HepG2 (cell line): ENCODE measurements around the gene SRCAP. TPM values are rescaled to one million over a fixed set of nuclear protein-coding genes. Genes with fewer than 3 reads are reported as not detected.
A peak's percentile ranks its signal among the peaks of the same experiment; 100 is the strongest.

Experiments
- EED ChIP-seq: sonication (generic); formaldehyde crosslinking; IDR thresholded peaks from 2 replicates; pipeline ENCODE4 v1.5.0; 2020; ENCODE audit warnings: mild to moderate bottlenecking, missing genetic modification reagents
- FOXJ3 ChIP-seq: sonication (generic); formaldehyde crosslinking; IDR thresholded peaks from 2 replicates; pipeline ENCODE4 v1.4.0; 2020; ENCODE audit warnings: missing genetic modification reagents, mild to moderate bottlenecking, borderline replicate concordance
- GPN1 ChIP-seq: sonication (generic); formaldehyde crosslinking; IDR thresholded peaks from 2 replicates; pipeline ENCODE4 v1.5.1; 2020; ENCODE audit warnings: missing genetic modification reagents, borderline replicate concordance
- HOXA7 ChIP-seq: sonication (generic); formaldehyde crosslinking; IDR thresholded peaks from 2 replicates; pipeline ENCODE4 v1.8.1; 2022; ENCODE audit warnings: mild to moderate bottlenecking, missing genetic modification reagents, moderate library complexity
- MLXIP ChIP-seq: sonication (generic); formaldehyde crosslinking; IDR thresholded peaks from 2 replicates; pipeline ENCODE4 v1.9.0; 2021; ENCODE audit warnings: missing genetic modification reagents, borderline replicate concordance
- NFKBIZ ChIP-seq: IDR thresholded peaks from 2 replicates; pipeline ENCODE4 v1.6.1; 2018; ENCODE audit warnings: missing genetic modification reagents, missing compliant biosample characterization
- SMAD3 ChIP-seq: sonication (generic); formaldehyde crosslinking; IDR thresholded peaks from 2 replicates; pipeline ENCODE4 v1.4.0; 2020; ENCODE audit warnings: missing genetic modification reagents
- ZFP91 ChIP-seq: sonication (generic); formaldehyde crosslinking; IDR thresholded peaks from 2 replicates; pipeline ENCODE4 v1.9.0; 2022; ENCODE audit warnings: missing genetic modification reagents, mild to moderate bottlenecking, borderline replicate concordance
- ZNF296 ChIP-seq: sonication (generic); formaldehyde crosslinking; conservative IDR thresholded peaks from 2 replicates; pipeline ENCODE4 v1.5.0; 2020; ENCODE audit warnings: mild to moderate bottlenecking, missing genetic modification reagents
- ZNF652 ChIP-seq: IDR thresholded peaks from 2 replicates; pipeline ENCODE4 v1.6.1; 2016; ENCODE audit warnings: low read depth, borderline replicate concordance
- ZNF749 ChIP-seq: sonication (generic); formaldehyde crosslinking; IDR thresholded peaks from 2 replicates; pipeline ENCODE4 v1.8.0; 2022; ENCODE audit warnings: mild to moderate bottlenecking, missing genetic modification reagents, moderate library complexity, borderline replicate concordance
- ZNF891 ChIP-seq: sonication (generic); formaldehyde crosslinking; IDR thresholded peaks from 2 replicates; pipeline ENCODE4 v1.5.0; 2020; ENCODE audit warnings: mild to moderate bottlenecking, missing genetic modification reagents
- polyA plus RNA-seq, 8 experiments: library from polyadenylated mRNA; depleted of rRNA in 3 of 8; stranded (reverse) in 7 of 8; unstranded in 1 of 8; fragments of >200 nt; fragmentation: Illumina TruSeq in 4 of 8; extraction: Trizol in 4 of 8; gene quantifications; 2 replicates each; pipeline versions ENCODE4 v1.2.1 to v1.2.3, GENCODE V29; 2011 to 2016; ENCODE audit warnings: low read depth in 4 of 8, missing spikeins in 1 of 8, mixed read lengths in 1 of 8; ENCODE audit not compliant: insufficient read depth in 1 of 8
- total RNA-seq, 5 experiments: library from RNA; depleted of rRNA; stranded (reverse); fragments of >200 nt; fragmentation: Illumina TruSeq; extraction: Trizol; gene quantifications; 2 replicates each; pipeline ENCODE4 v1.2.3, GENCODE V29; 2016; ENCODE audit warnings: low read depth in 1 of 5
- TF ChIP-seq, protein P1 (sequence below): sonication (generic); formaldehyde crosslinking; IDR thresholded peaks from 2 replicates; pipeline ENCODE4 v1.4.0; 2020; ENCODE audit warnings: missing genetic modification reagents
- TF ChIP-seq, protein P2 (sequence below): sonication (generic); formaldehyde crosslinking; IDR thresholded peaks from 2 replicates; pipeline ENCODE4 v1.5.0; 2020; ENCODE audit warnings: mild to moderate bottlenecking, missing genetic modification reagents
- TF ChIP-seq, protein P3 (sequence below): sonication (generic); formaldehyde crosslinking; IDR thresholded peaks from 2 replicates; pipeline ENCODE4 v1.5.1; 2020; ENCODE audit warnings: missing genetic modification reagents, mild to moderate bottlenecking, borderline replicate concordance
- TF ChIP-seq, protein P4 (sequence below): sonication (generic); formaldehyde crosslinking; IDR thresholded peaks from 2 replicates; pipeline ENCODE4 v1.9.0; 2021; ENCODE audit warnings: missing genetic modification reagents, mild to moderate bottlenecking, borderline replicate concordance

The SRCAP gene
- total and polyA plus RNA-seq, 2 of the 13 experiments (the other 11 are each of a cell fraction or from before 2014, with no cell fraction given): 4.9 to 9.0 TPM

- TF ChIP-seq MLXIP (CRISPR knock-in tag) (peak; percentile 51; the same call in 1 of the 2 replicates), FOXJ3 (CRISPR knock-in tag) (peak; percentile 47), ZNF652 (CRISPR knock-in tag) (0 out of 2 replicates have a peak, but pooled peaks have one; percentile 45), ZNF296 (peak; percentile 83; the same call in 1 of the 2 replicates), SMAD3 (CRISPR knock-in tag) (peak; percentile 84), ZNF749 (CRISPR knock-in tag) (peak; percentile 97), ZFP91 (CRISPR knock-in tag) (peak; percentile 98; the same call in 1 of the 2 replicates), HOXA7 (peak; percentile 27; the same call in 1 of the 2 replicates), EED (CRISPR knock-in tag) (peak; percentile 97), GPN1 (CRISPR knock-in tag) (no peak), ZNF891 (CRISPR knock-in tag) (peak; percentile 88), NFKBIZ (no peak)
- TF ChIP-seq, protein P1, sequence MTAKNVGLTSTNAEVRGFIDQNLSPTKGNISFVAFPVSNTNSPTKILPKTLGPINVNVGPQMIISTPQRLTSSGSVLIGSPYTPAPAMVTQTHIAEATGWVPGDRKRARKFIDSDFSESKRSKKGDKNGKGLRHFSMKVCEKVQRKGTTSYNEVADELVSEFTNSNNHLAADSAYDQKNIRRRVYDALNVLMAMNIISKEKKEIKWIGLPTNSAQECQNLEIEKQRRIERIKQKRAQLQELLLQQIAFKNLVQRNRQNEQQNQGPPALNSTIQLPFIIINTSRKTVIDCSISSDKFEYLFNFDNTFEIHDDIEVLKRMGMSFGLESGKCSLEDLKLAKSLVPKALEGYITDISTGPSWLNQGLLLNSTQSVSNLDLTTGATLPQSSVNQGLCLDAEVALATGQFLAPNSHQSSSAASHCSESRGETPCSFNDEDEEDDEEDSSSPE (CRISPR knock-in tag): peak; percentile 70
- TF ChIP-seq, protein P2, sequence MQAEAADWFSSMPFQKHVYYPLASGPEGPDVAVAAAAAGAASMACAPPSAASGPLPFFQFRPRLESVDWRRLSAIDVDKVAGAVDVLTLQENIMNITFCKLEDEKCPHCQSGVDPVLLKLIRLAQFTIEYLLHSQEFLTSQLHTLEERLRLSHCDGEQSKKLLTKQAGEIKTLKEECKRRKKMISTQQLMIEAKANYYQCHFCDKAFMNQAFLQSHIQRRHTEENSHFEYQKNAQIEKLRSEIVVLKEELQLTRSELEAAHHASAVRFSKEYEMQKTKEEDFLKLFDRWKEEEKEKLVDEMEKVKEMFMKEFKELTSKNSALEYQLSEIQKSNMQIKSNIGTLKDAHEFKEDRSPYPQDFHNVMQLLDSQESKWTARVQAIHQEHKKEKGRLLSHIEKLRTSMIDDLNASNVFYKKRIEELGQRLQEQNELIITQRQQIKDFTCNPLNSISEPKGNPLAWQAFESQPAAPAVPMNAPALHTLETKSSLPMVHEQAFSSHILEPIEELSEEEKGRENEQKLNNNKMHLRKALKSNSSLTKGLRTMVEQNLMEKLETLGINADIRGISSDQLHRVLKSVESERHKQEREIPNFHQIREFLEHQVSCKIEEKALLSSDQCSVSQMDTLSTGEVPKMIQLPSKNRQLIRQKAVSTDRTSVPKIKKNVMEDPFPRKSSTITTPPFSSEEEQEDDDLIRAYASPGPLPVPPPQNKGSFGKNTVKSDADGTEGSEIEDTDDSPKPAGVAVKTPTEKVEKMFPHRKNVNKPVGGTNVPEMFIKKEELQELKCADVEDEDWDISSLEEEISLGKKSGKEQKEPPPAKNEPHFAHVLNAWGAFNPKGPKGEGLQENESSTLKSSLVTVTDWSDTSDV (CRISPR knock-in tag): peak; percentile 75; the same call in 1 of the 2 replicates
- TF ChIP-seq, protein P3, sequence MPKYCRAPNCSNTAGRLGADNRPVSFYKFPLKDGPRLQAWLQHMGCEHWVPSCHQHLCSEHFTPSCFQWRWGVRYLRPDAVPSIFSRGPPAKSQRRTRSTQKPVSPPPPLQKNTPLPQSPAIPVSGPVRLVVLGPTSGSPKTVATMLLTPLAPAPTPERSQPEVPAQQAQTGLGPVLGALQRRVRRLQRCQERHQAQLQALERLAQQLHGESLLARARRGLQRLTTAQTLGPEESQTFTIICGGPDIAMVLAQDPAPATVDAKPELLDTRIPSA (CRISPR knock-in tag): peak; percentile 46
- TF ChIP-seq, protein P4, sequence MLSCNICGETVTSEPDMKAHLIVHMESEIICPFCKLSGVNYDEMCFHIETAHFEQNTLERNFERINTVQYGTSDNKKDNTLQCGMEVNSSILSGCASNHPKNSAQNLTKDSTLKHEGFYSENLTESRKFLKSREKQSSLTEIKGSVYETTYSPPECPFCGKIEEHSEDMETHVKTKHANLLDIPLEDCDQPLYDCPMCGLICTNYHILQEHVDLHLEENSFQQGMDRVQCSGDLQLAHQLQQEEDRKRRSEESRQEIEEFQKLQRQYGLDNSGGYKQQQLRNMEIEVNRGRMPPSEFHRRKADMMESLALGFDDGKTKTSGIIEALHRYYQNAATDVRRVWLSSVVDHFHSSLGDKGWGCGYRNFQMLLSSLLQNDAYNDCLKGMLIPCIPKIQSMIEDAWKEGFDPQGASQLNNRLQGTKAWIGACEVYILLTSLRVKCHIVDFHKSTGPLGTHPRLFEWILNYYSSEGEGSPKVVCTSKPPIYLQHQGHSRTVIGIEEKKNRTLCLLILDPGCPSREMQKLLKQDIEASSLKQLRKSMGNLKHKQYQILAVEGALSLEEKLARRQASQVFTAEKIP (CRISPR knock-in tag): no peak
These were observed 76.6 kb downstream of the SRCAP start (continued) for GRCh38 chr16:30775392-30776188.
